Ovary (tissue), 9 donors: ENCODE measurements around the gene APOH. TPM values are rescaled to one million over a fixed set of nuclear protein-coding genes. Genes with fewer than 3 reads are reported as not detected.

Source experiments
- DNase-seq, 5 donors: peaks; one replicate each; pipeline ENCODE4 v3.0.0-alpha.2; 2019 to 2020
- H3K27ac ChIP-seq, 2 donors: fragments of 200-600 bp; one replicate each; pipeline versions ENCODE4 v1.5.1 to v1.8.0; 2019 to 2022
- H3K27me3 ChIP-seq: fragments of 200-600 bp; one replicate; pipeline ENCODE4 v1.8.0; 2022
- H3K36me3 ChIP-seq: fragments of 200-600 bp; sonication (generic); one replicate; pipeline ENCODE4 v1.5.1; 2019
- H3K4me1 ChIP-seq: one replicate; pipeline ENCODE4 v1.8.1; 2013; ENCODE audit warnings: mild to moderate bottlenecking, moderate library complexity; ENCODE audit not compliant: insufficient read depth
- H3K4me3 ChIP-seq: fragments of 200-600 bp; sonication (generic); one replicate; pipeline ENCODE4 v1.5.1; 2017
- H3K9me3 ChIP-seq, 2 donors: fragments of 200-600 bp in 1 of 2; sonication (generic) in 1 of 2; one replicate each; pipeline versions ENCODE4 v1.5.1 to v1.8.1; 2013 to 2019; ENCODE audit warnings: mild to moderate bottlenecking in 1 of 2, moderate library complexity in 1 of 2
- EP300 ChIP-seq: sonication (generic); formaldehyde crosslinking; IDR thresholded peaks from one replicate; pipeline ENCODE4 v1.6.1; 2017; ENCODE audit warnings: antibody characterized with exemption
- POLR2A ChIP-seq: fragments of 450-650 bp; IDR thresholded peaks from one replicate; pipeline ENCODE4 v1.6.1; 2017; ENCODE audit warnings: antibody characterized with exemption, mild to moderate bottlenecking, moderate library complexity
- WGBS, 3 donors: extraction: QIAGEN DNeasy Blood & Tissue Kit in 1 of 3; methylation state at CpG; one replicate each; pipeline versions ENCODE4 v1.1.5 to v1.1.7; 2013 to 2017; 5-methylcytosine and 5-hydroxymethylcytosine counted together
- intact Hi-C, 4 donors: fragments of 100-400 bp; cut with DNase I; formaldehyde crosslinking; loops; one replicate each; pipeline versions ENCODE4 v1.11.0 to v1.15.1; 2022 to 2023
- polyA plus RNA-seq, 2 donors: library from polyadenylated mRNA; stranded (reverse); fragments of 200-250 nt in 1 of 2; fragments of 350-450 nt in 1 of 2; fragmentation: Illumina TruSeq in 1 of 2; extraction: RNeasy Lipid Tissue Mini Kit (QIAGEN cat#74804) in 1 of 2; gene quantifications; one replicate each; pipeline ENCODE4 v1.2.3, GENCODE V29; 2013 to 2014
- total RNA-seq, 7 donors: library from RNA; depleted of rRNA in 2 of 7; stranded (reverse); fragments of >200 nt in 2 of 7; fragmentation: NEBNext Ultra II Directional in 3 of 7; extraction: Animal tissue kit (Norgen Biotek cat#: 25700) in 3 of 7; gene quantifications; one replicate each; pipeline versions ENCODE4 v1.1.0 to v1.2.4, GENCODE V29; 2016 to 2023
- TF ChIP-seq, protein P1 (sequence below), 3 donors: fragments of 450-650 bp in 2 of 3; fragments of 200-600 bp in 1 of 3; IDR thresholded peaks; one replicate each; pipeline versions ENCODE4 v1.5.1 to v1.8.0; 2016 to 2022; ENCODE audit warnings: antibody characterized with exemption in 3 of 3, mild to moderate bottlenecking in 1 of 3
- donor health status: DM: no; HTN: no; CAD: no; lungs with moderate emphysema.
- donor health status: DM: no; HTN: no; CAD: no.
- donor health status: Bipolar disorder and iron deficiency.
- donor health status: DM: yes; HTN: yes; CAD: no.
- donor health status: DM: no; HTN: no; CAD: no.
- donor health status: DM: yes; HTN: yes; CAD: no.

APOH gene
- total and polyA plus RNA-seq, 9 donors = 0.32 to 2.6 (median 0.82) TPM; not detected in 4

- Histone ChIP-seq H3K27ac (no peak overlapping the region), H3K9me3 (no peaks in the 10 kb centered on the region), H3K4me1 (no peaks in the 10 kb centered on the region), H3K27me3 (no peaks in the 10 kb centered on the region), H3K4me3 (no peak overlapping the region), H3K36me3 (no peaks in the 10 kb centered on the region)
- intact Hi-C loops = no loop called here
- 89 to 91% (median 91%) methylated on average over 4 of the region's 4 CpGs for WGBS, 3 donors
- DNase-seq = no peak
- TF ChIP-seq, protein P1, sequence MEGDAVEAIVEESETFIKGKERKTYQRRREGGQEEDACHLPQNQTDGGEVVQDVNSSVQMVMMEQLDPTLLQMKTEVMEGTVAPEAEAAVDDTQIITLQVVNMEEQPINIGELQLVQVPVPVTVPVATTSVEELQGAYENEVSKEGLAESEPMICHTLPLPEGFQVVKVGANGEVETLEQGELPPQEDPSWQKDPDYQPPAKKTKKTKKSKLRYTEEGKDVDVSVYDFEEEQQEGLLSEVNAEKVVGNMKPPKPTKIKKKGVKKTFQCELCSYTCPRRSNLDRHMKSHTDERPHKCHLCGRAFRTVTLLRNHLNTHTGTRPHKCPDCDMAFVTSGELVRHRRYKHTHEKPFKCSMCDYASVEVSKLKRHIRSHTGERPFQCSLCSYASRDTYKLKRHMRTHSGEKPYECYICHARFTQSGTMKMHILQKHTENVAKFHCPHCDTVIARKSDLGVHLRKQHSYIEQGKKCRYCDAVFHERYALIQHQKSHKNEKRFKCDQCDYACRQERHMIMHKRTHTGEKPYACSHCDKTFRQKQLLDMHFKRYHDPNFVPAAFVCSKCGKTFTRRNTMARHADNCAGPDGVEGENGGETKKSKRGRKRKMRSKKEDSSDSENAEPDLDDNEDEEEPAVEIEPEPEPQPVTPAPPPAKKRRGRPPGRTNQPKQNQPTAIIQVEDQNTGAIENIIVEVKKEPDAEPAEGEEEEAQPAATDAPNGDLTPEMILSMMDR (IDR thresholded peaks at IDR 0.05) = no peak
These were observed 1.8 kb downstream of the APOH start for GRCh38 chr17:66227212-66228045.

GRCh38 chr17:66222798-66223350, 6.3 kb downstream of the APOH start:
- 73 to 79% (median 73%) methylated on average over 5 of the region's 5 CpGs for WGBS, 3 donors
- DNase-seq = no peak
- TF ChIP-seq, protein P1 (IDR thresholded peaks at IDR 0.05) = no peak
- no peak for TF ChIP-seq POLR2A
- no peak for TF ChIP-seq EP300
- Histone ChIP-seq H3K27me3 (no peaks in the 10 kb centered on the region), H3K4me1 (no peaks in the 10 kb centered on the region), H3K4me3 (no peak overlapping the region), H3K9me3 (no peaks in the 10 kb centered on the region), H3K27ac (no peak overlapping the region), H3K36me3 (no peaks in the 10 kb centered on the region)
- intact Hi-C loops = no loop called here

- WGBS, 3 donors = 82 to 93% (median 88%) methylated on average over 11 of the region's 11 CpGs
- DNase-seq = no peak
- TF ChIP-seq POLR2A = no peak
- TF ChIP-seq, protein P1 (IDR thresholded peaks at IDR 0.05) = no peak
- no peak for TF ChIP-seq EP300
- Histone ChIP-seq H3K27me3 (no peaks in the 10 kb centered on the region), H3K4me3 (no peak overlapping the region), H3K27ac (no peak overlapping the region), H3K9me3 (no peaks in the 10 kb centered on the region), H3K4me1 (no peaks in the 10 kb centered on the region), H3K36me3 (no peaks in the 10 kb centered on the region)
- intact Hi-C loops = no loop called here
These were observed 7.3 kb downstream of the APOH start for GRCh38 chr17:66221755-66222530.

- TF ChIP-seq POLR2A (no peak), EP300 (no peak)
- TF ChIP-seq, protein P1 (IDR thresholded peaks at IDR 0.05) = no peak
These were observed 7.9 kb downstream of the APOH start for GRCh38 chr17:66221343-66221742.

More at GRCh38 chr17:66221343-66221742, 7.9 kb downstream of the APOH start:
- Histone ChIP-seq H3K9me3 (no peaks in the 10 kb centered on the region), H3K4me3 (no peak overlapping the region), H3K27ac (no peak overlapping the region), H3K27me3 (no peaks in the 10 kb centered on the region), H3K4me1 (no peaks in the 10 kb centered on the region), H3K36me3 (no peaks in the 10 kb centered on the region)
- DNase-seq = no peak
- intact Hi-C loops = no loop called here
